Stimulated activated CD4-positive, alpha-beta T cell treated with anti-CD3 and anti-CD28 coated beads, Interleukin-4, amount 100 ng/mL, for 24 hours (primary cell): ENCODE measurements around the gene G6PC1.

Experiments used
- DNase-seq: peaks from one replicate; pipeline ENCODE4 v3.0.0-alpha.2; 2020

G6PC1 gene

GRCh38 chr17:42950044-42950783 lies 49.6 kb downstream of the G6PC1 start:
- DNase-seq = no peak
